Hematopoietic multipotent progenitor cell (in vitro differentiated cells): ENCODE results near the gene EGFL7. TPM values are rescaled to one million over a fixed set of nuclear protein-coding genes. Genes with fewer than 3 reads are reported as not detected.
A peak's percentile ranks its signal among the peaks of the same experiment; 100 is the strongest.

Source experiments
- DNase-seq, 3 donors: peaks; one replicate each; pipeline ENCODE4 v3.0.0-alpha.2; 2011 to 2015; ENCODE audit warnings: low read depth in 2 of 3, low spot score in 2 of 3
- total RNA-seq: library from RNA; depleted of rRNA; stranded (reverse); fragments of >200 nt; gene quantifications from one replicate; pipeline ENCODE4 v1.2.3, GENCODE V29; 2012

Gene EGFL7
- total RNA-seq, 1 donor: 272 TPM

DNA sequence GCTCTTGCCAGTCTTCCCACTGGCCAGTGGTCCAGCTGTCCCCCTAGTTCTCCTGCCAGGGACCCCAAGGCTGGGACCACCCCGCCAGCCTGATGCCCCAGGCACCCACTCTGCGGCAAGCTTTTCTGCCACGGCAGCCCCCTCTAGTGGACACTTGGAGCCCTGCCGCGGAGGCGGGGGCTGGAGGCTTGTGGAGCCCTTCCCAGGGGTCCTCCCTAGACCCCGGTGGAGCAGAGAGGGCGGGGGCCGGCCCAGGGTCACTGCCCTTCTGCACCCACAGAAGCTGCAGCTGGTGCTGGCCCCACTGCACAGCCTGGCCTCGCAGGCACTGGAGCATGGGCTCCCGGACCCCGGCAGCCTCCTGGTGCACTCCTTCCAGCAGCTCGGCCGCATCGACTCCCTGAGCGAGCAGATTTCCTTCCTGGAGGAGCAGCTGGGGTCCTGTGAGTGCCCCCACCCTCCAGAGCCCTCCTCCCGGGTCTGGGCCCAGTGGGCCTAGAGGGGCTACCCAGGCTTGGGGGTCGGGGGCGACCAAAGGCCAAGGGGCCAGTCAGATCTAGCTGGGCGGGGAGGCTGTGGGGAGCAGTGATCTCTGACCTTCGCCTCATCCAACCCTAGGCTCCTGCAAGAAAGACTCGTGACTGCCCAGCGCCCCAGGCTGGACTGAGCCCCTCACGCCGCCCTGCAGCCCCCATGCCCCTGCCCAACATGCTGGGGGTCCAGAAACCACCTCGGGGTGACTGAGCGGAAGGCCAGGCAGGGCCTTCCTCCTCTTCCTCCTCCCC lies 9.1 kb downstream of the EGFL7 start:
- DNase-seq: peak in 1 of 3 donors; percentile 65

DNA sequence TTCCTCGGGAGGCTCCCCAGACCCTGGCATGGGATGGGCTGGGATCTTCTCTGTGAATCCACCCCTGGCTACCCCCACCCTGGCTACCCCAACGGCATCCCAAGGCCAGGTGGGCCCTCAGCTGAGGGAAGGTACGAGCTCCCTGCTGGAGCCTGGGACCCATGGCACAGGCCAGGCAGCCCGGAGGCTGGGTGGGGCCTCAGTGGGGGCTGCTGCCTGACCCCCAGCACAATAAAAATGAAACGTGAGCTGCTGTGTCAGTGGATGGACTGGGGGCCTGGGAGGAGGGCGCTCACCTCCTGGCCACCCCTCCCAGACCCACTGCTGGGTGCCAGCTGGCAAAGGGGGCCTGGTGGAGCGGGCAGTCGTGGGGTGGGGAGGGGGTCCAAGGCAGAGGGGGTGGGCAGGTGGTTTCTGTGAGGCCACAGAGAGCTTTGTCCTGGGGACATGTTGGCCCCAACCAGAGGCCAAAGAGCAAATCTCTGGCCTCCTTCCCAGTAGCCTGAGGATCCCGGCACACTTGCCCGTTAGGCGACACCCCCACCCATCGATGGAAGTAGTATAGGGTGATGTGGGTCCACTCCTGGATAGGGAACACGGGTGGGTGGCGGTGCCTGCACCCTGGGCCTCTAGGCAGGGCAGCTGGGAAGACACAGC lies 9.8 kb downstream of the EGFL7 start:
- DNase-seq: no peak

DNA sequence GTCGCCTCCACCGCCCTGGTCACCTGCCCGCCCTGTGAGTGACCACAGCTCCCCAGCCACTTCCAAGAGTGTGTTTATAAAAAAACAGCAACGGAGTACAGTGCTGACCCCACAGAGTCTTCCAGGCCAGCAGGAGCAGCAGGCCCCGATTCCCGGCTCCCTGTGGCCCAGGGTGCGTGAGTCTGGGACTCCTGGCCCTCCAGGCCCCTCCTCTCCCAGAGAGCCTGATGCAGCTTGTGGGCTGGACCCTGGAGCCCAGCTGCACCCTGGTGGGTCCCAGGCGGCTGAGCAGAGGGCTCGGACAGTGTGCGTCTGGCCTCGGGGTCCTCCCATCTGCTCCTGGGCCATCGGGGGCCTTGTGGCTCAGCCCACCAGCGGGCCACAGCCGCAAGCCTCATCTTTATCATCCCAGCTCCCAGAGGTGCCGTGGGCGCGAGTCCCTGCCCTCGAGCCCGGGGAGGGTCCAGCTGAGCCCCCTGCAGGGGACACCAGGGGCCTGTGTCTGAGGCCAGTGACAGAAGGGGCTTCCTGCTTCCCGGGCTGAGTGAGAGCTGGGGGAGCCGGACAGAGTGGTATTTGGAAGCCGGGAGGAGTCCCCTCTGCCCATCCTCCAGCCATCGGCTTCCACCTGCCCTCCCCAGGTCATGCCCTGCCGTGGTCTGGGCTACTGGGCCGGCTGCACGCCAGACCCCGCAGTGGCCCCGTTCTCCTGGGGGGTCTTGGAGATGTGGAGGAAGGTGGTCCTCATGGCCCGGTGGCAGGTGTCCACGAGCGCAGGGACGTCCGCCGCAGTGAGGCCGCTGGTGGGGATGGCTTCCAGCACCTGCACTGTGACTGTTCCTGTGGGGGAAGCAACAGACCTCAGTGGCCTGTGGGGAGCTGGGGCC lies 10.6 kb downstream of the EGFL7 start:
- no peak for DNase-seq

DNA sequence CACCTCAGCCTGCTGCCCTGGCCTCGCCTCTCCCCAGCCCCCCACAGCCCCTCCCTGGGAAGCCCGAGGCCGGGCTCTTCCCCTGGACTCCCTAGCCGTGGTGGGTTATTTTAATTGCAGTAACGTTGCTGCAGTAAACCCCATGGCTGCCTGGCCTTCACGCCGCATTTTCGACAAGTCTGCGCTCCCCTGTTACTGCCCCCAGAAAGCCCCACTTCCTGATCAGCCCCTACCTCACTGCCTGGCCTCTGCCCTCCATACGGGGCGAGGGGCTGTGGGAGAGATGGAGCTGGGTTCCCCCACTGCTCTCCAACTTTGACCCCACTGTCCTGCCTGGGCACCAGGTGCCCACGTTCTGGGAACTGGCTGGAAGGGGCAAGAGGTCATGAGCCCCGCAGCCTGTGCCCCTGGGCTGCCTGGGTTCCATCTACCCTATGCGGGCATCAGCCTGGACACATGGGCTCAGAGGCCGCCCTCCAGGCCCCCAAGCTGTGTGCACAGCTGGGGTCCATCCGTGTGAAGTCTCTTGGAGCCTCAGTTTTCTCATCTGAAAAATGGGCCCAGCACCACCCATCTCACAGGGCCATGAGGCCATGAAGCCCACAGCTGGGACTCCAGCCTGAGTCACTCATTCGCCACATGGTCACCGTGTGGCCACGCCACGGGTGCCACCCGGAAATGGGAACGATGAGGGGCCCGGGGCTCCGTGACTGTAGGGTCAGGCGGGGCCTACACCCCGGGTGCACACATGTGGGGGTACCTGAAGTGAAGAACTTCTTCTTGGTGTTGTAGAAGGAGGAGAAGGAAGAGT lies 11.5 kb downstream of the EGFL7 start:
- DNase-seq: no peak

DNA sequence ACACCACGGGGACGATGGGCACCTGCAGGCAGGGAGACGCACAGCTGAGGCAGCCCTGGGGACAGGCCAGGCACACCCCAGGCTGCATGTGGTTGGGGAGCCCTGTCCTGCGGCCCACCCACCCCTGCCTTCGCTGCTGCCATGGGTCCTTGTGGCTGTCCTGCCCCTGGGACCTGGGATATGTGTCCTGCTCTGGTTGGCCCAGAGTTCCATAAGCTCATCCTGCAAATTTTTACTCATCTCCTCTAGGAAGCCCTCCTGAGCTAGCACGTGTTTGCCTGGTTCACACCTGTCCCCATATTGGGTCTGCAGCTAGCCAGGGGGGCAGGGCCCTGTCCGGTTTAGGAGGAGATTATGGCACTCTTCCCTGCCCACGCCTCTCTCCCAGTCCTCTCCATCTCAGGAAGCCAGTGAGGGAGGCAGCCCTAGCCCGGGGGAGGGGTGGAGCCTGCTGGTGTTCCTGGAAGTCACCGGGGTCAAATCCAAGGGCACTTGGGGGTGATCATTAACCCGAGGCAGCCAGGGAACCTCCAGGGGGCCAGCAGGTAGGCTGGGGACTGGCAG lies 12.2 kb downstream of the EGFL7 start:
- no peak for DNase-seq

DNA sequence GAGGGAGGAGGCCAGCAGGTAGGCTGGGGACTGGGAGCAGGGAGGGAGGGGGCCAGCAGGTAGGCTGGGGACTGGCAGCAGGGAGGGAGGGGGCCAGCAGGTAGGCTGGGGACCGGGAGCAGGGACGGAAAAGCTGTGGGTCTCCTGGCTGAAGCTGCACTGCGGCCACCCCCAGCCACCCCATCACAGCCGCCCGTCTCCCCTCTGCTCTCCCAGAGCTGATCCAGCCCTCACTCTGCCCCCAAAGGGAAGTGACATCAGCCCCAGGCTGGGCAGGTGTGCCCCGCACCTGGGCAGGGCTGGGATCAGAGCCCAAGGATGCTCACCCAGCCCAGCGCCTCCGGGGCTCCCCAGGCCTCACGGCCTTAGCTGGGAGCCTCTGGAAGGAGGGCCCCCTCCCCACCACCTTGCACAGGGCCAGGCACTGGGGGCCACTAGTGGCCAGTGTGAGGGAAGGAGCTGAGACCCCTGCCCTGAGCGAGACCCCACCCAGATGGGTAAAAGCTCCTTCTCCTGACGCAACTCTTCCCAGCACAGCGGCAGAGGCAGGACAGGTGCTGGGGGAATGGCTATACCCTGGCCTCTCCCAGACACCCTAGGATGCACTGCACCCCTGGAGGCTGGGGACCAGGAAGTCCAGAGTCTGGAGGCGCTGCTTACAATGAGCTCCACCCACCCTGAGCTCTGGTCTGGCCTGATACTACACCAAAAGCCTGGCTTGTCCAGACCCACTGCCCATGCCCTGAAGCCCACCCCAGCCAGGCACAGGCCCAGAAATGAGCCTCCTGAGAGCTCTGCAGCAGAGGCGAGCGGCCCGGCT lies 13.0 kb downstream of the EGFL7 start:
- DNase-seq: no peak

DNA sequence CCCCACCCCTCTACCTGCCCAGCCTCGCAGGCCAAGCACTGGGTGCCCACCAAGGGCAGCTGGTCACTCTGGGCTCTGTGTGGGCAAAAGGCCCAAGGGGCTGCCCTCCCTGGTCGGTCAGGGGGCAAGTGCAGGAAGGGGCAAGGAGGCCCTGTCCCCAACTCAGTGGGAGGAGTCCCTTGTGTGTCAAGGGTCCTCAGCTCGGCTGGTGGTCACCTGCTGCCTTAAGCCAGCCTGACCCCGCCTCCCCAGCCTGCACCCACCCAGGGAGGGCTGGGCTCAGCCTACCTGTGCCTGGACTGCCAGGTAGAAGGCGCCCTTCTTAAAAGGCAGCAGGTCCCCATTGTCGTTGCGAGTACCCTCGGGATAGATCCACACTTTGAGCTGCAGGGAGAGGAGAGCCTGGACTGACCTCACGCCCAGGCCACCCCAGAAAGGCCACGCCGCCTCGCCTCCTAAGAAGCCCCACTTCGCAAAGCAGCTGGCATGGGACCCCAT lies 13.6 kb downstream of the EGFL7 start:
- DNase-seq: no peak

DNA sequence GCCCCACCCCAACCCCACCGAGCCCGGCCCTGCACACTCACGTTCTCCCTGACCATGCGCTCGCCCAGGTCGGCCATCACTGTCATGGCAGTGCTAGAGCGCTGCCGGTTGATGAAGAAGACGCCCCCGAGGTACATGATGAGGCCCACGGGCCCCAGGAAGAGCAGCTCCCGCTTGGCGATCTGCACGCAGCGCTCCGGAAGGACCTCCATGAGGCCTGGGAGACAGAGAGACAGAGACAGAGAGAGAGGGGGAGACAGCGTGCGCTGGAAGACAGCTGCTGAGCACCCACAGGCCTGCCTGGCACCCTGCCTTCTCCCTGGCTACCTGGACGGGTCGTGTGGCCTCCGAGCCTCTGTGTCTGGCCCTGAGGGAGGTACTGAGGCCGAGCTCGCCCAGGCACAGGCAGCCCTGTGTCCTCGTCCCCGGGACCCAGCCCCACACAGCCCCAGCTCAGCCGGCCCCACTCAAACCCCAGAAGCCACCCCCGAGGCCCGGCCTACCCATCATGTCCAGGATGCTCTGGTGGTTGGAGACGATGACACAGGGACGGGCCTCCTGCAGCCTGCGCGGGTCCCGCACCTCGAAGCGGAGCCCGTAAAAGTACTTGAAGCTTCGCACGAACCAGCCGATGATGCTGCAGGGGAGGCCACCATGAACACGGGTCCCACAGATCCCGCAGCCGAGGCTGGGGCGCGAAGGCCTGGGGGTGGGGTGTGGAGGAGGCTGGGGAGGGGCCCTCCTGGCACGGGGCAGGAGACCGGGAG lies 14.4 kb downstream of the EGFL7 start:
- no peak for DNase-seq

DNA sequence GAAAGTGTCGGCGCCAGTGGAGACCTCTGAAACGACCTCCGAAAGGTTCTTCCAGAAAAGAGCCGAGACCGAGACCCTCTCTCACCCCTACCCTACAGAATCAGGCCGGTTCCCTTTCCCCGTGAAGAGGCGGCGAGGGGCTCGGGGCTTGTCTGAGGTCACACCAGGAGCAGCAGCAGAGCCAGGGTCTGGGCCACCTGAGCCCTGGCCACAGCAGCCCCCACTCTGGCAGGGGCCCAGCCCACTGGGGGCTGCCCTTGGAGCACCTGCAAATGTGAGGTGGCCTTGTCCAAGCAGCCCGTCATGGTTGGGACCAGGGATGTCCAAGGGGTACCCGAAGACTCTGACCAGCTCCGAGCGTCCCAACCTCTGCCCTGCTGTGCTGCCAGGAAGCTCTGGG lies 15.3 kb downstream of the EGFL7 start:
- DNase-seq: no peak

DNA sequence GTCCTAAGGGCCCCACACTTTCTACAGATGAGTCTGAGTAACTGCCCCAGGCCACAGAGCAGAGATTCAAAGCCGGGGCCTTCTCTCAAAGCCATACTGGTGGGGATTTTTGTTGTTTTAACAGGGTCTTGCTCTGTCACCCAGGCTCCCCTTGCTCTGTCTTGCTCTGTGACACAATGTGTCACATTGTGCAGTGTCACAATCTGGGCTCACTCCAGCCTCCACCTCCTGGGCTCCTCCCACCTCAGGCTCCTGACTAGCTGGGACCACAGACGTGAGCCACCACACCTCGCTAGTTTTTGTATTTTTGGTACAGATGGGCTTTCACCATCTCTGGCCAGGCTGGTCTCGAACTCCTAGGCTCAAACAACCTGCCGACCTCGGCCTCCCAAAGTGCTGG lies 15.9 kb downstream of the EGFL7 start:
- DNase-seq: no peak

DNA sequence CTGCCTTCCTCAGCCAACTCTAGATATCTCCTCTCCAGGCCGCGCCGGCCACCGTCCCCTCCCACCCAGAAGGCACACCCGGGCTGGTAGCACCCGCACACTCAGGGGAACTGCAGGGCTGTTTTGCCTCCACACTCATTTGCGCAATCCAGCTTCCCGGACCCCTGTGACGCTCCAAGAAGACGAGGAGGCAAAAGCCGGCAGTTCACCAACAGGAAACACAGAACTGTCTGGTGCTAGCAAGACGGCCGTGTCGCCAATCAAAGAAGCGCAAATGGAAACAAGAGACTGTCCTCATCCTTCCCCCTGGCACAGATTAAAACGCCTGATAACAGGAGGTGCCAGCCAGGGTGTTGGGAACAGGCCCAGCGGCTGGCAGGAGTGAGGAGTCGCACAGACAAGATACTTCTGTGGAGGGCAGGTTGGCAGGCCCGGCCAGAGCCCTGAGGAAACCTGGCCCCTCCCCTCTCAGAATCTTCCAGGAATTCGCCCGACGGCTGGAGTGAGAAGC lies 16.8 kb downstream of the EGFL7 start:
- DNase-seq: peak in 1 of 3 donors; percentile 73

DNA sequence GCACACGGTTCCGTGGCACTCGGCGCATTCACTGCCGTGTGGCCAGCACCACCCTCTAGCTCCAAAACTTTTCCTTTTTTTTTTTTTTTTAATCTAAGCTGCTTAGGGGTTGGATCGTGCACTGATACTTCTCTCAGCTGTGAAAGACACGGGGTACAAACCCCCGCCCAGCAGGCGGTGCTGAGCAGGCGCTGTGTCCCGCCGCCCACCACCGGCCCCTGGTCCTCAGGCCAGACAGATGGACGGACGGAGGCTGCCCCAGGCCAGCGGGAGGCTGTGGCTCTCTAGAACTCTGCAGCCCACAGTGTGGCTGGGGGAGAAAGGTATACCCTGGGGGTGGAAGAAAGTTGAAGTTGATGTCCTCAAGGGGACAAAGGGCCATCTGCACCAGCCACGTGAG lies 18.3 kb downstream of the EGFL7 start:
- DNase-seq: no peak

DNA sequence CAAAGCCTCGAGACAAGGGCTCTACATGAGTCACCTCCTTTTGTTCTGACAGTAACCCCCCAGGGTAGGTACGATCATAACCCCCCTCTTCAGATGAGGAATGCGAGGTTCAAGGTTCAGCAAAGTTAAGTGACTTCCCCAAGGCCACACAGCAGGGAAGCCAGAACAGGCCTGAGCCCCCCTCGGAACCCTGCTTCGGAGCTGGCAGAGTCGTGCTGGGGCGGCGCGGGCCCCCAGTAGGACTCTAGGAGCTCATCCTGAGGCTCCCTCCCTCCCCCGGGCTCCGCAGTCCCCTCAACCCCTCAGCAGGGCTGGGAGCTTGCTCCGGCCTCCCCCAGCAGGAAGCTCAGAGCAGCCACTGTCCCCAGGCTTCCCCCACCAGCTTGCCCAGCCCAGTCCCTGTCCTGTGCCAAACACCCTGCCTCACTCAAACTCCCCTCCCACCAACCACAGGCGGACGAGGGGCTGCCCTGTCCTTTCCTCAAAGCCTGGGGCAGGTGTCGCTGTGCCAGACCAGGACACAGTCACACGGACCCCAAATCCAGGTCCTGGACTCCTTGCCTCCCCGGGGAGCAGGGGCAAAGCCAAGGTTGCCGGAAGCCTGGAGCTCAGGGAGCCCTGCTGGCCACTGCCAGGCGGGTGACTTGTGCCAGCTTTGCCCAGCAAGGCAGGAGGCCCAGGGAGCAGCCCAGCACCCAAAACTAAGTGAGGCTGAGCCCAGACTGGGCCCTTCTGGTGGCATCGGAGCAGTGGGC lies 19.4 kb downstream of the EGFL7 start:
- no peak for DNase-seq

DNA sequence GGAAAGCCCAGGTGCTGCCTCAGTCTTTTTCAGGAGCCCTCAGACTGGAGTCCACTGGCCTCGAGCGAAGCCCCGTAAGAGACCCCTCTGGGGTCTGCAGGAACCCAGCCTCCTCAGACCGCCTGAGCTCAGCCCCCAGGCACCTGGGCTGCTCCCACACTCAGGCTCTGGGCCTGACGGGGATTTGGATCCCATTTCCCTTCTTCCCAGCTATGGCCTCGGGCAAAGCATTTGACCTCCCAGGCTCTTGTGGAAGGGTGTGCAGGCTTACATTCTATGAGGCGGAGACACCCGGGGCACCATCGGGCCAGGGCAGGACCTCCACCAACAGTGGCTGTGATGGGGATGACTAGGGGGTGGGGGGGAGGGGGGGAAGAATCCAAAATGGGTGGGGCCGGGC lies 20.0 kb downstream of the EGFL7 start:
- DNase-seq: no peak

DNA sequence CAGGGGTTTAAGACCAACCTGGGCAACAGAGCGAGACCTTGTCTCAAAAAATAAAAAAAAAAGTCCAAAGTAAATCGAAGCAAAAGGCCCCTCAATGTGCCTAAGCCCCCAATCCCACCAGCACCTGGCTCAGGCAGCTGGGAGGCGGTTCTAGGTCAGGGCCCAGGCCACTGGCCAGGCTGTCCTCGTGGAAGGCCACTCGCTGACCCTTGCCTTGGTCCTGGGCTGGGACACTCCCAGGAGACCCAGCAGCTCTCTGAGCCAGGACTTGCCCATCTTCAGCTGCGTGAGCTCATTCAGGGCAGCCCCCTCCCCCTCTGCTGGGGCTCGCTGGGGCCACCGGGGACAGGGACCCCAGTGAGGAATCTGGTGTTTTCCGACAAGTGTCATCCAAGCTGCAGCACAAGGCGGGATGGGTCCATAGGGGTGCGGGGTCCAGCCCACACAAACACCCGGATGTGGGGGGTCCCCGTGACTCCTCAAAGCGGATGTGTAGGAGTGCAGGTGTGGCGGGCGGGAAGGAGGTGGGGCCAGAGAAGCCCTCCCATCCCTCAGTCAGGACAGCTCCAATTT lies 20.5 kb downstream of the EGFL7 start:
- no peak for DNase-seq

DNA sequence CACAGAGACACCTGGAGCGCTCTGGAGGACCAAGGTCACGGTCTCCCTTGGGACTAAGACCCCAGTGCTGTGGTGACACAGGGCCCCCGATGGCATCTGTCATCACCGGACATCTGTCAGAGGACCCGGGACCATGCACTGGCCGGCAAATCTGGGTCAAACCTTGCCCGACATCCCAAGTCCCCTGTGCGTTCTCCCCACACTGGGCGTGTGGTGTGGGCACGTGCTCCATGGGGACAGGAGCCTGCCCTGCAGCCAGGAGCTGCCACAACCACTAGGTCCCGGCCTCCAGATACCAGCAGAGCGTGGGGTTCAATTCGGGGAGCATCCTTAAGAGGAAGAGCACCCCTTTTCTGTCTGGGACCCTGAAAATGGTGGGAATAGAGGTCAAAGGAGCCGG lies 21.0 kb downstream of the EGFL7 start:
- DNase-seq: no peak

DNA sequence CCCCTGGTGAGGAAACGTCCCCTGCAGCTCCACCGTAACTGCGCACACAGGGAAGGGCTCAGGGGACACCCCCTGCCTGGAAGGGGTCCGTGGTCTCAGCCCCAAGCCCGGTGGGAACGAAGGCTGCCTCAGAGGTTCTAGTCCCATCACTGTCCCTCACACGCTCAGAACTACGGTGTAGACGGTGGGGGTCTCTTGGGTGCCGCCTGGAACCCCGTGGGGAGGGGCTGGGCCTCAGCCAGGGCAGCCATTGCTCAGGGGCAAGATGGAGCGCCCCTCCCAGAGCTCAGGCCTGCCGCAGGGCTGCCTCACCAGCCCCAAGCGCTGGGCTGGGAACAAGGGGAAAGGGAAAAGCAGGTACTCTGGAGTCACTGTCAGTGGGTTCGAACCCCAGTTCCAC lies 21.6 kb downstream of the EGFL7 start:
- DNase-seq: no peak
